K562 (cell line): Measurements from ENCODE around the gene KDM4C. TPM values are rescaled to one million over a fixed set of nuclear protein-coding genes. Genes with fewer than 3 reads are reported as not detected.

Experiments used
- ATAC-seq: fragments of 200-7000 bp; cut with Tn5 transposase; 3 replicates; pipeline ENCODE4 v1.9.1; 2020; ENCODE audit warnings: moderate library complexity
- BruUV-seq: library from RNA; stranded (reverse); fragments of 400-500 nt; replicated peaks from 2 replicates; lab custom pipeline; 2021; lab: Mats Ljungman, UMichigan
- CTCF ChIA-PET: fragments of 300-600 bp; formaldehyde crosslinking; extraction: SDS; loops from one replicate; lab custom pipeline; 2021; ENCODE audit warnings: low intra/inter-chr PET ratio; lab: Yijun Ruan, JAX
- POLR2A ChIA-PET: fragments of 300-600, 350-650 bp; sonication (Branson Sonifier 250); formaldehyde crosslinking; extraction: SDS; loops from one replicate; lab custom pipeline; 2021; ENCODE audit warnings: antibody characterized with exemption, inconsistent platforms; lab: Yijun Ruan, JAX
- DNase-seq, 4 experiments: peaks; one replicate each; pipeline versions ENCODE4 v3.0.0 to v3.0.0-alpha.2; 2011 to 2018; ENCODE audit warnings: low spot score in 3 of 4, mixed read lengths in 3 of 4; ENCODE audit errors: extremely low read depth in 1 of 4
- FAIRE-seq: peaks from 2 replicates; lab custom pipeline; 2011; peaks lifted over from hg19 to GRCh38; lab: Jason Lieb, UNC
- H2AFZ ChIP-seq: 2 replicates; pipeline ENCODE4 v1.6.0; 2011; ENCODE audit warnings: low read depth, low read length, control low read depth, inconsistent platforms
- H3K27ac ChIP-seq: fragments of 200-600 bp; 3 replicates; pipeline ENCODE4 v1.8.0; 2011; ENCODE audit warnings: low read depth, mild to moderate bottlenecking, control low read depth, inconsistent platforms, low read length, moderate library complexity, mixed read lengths; ENCODE audit errors: extremely low read depth
- H3K27me3 ChIP-seq, 2 experiments: fragments of 300-600 bp in 1 of 2; 2 replicates in 1 of 2; 3 replicates in 1 of 2; pipeline versions ENCODE4 v1.6.0 to v1.8.0; 2011; ENCODE audit warnings: inconsistent platforms in 2 of 2, low read length in 2 of 2, mild to moderate bottlenecking in 1 of 2, mixed read lengths in 1 of 2, moderate library complexity in 1 of 2; ENCODE audit not compliant: control insufficient read depth in 2 of 2, insufficient read depth in 2 of 2
- H3K36me3 ChIP-seq: fragments of 300-600 bp; 3 replicates; pipeline ENCODE4 v1.8.0; 2011; ENCODE audit warnings: mild to moderate bottlenecking, low read length, inconsistent platforms; ENCODE audit not compliant: control insufficient read depth, insufficient read depth
- H3K4me1 ChIP-seq, 2 experiments: fragments of 200-600 bp in 1 of 2; replicated peaks in 1 of 2; 2 replicates in 1 of 2; 3 replicates in 1 of 2; pipeline versions ENCODE4 v1.5.1 to v1.8.0; 2011; ENCODE audit warnings: inconsistent platforms in 2 of 2, low read length in 2 of 2, mild to moderate bottlenecking in 1 of 2, mixed read lengths in 1 of 2, moderate library complexity in 1 of 2; ENCODE audit not compliant: control insufficient read depth in 2 of 2, insufficient read depth in 2 of 2
- H3K4me2 ChIP-seq: 2 replicates; pipeline ENCODE4 v1.6.1; 2011; ENCODE audit warnings: low read length, control low read depth, inconsistent platforms, mixed read lengths; ENCODE audit not compliant: insufficient read depth
- H3K4me3 ChIP-seq: fragments of 200-600 bp; sonication (generic), shearing (Covaris generic); 2 replicates; pipeline ENCODE4 v1.5.1; 2016; ENCODE audit warnings: control low read depth, inconsistent platforms
- H3K79me2 ChIP-seq: fragments of 200-600 bp; 3 replicates; pipeline ENCODE4 v1.8.0; 2011; ENCODE audit warnings: low read length, inconsistent platforms; ENCODE audit not compliant: control insufficient read depth, insufficient read depth
- H3K9ac ChIP-seq, 2 experiments: 2 replicates each; pipeline versions ENCODE4 v1.6.0 to v1.6.1; 2011; ENCODE audit warnings: low read depth in 2 of 2, low read length in 2 of 2, control low read depth in 1 of 2, inconsistent platforms in 1 of 2, mild to moderate bottlenecking in 1 of 2, mixed read lengths in 1 of 2; ENCODE audit not compliant: insufficient read depth in 1 of 2
- H3K9me1 ChIP-seq: one replicate; pipeline ENCODE4 v1.6.0; 2011; ENCODE audit warnings: inconsistent platforms, mild to moderate bottlenecking, low read length, moderate library complexity; ENCODE audit not compliant: control insufficient read depth, insufficient read depth
- H3K9me3 ChIP-seq: replicated peaks from 2 replicates; pipeline ENCODE4 v1.5.1; 2011; ENCODE audit warnings: low read depth, low read length, inconsistent platforms; ENCODE audit not compliant: control insufficient read depth, insufficient read depth
- H4K20me1 ChIP-seq: replicated peaks from 2 replicates; pipeline ENCODE4 v1.6.1; 2011; ENCODE audit warnings: low read length, inconsistent platforms, mixed read lengths; ENCODE audit not compliant: control insufficient read depth, insufficient read depth
- ATF3 ChIP-seq, 2 experiments: fragments of 450-650 bp in 1 of 2; sonication (generic) in 1 of 2; formaldehyde crosslinking in 1 of 2; IDR thresholded peaks in 1 of 2; conservative IDR thresholded peaks in 1 of 2; 2 replicates each; pipeline versions ENCODE4 v1.6.1 to v1.8.1; 2016 to 2023; ENCODE audit warnings: mild to moderate bottlenecking in 2 of 2, moderate library complexity in 2 of 2, inconsistent platforms in 1 of 2, missing genetic modification reagents in 1 of 2
- CHD2 ChIP-seq: IDR thresholded peaks from 2 replicates; pipeline ENCODE4 v1.6.1; 2011; ENCODE audit warnings: low read depth, low read length
- GTF2E2 ChIP-seq: fragments of 200-800 bp; sonication (Bioruptor generic); IDR thresholded peaks from 2 replicates; pipeline ENCODE4 v1.6.1; 2016; ENCODE audit warnings: missing genetic modification characterization, missing compliant biosample characterization
- KHSRP ChIP-seq: fragments of 450-650 bp; IDR thresholded peaks from 2 replicates; pipeline ENCODE4 v1.6.1; 2017
- RBM25 ChIP-seq: fragments of 200-400 bp; formaldehyde crosslinking; IDR thresholded peaks from 2 replicates; pipeline ENCODE4 v1.6.1; 2018; ENCODE audit warnings: low read length, low read depth, moderate library complexity; ENCODE audit not compliant: severe bottlenecking
- SP1 ChIP-seq: sonication (generic); formaldehyde crosslinking; IDR thresholded peaks from 2 replicates; pipeline ENCODE4 v1.8.1; 2022; ENCODE audit warnings: mild to moderate bottlenecking, missing genetic modification reagents
- TCFL5 ChIP-seq: fragments of 250-450 bp; sonication (Bioruptor Pico); conservative IDR thresholded peaks from 2 replicates; pipeline ENCODE4 v1.6.1; 2021; ENCODE audit warnings: mild to moderate bottlenecking, moderate library complexity, matching md5 sums
- ZNF124 ChIP-seq: sonication (generic); formaldehyde crosslinking; IDR thresholded peaks from 2 replicates; pipeline ENCODE4 v1.8.1; 2022; ENCODE audit warnings: missing genetic modification reagents
- ZNF232 ChIP-seq: sonication (generic); formaldehyde crosslinking; IDR thresholded peaks from 2 replicates; pipeline ENCODE4 v1.8.0; 2022; ENCODE audit warnings: mild to moderate bottlenecking, missing genetic modification reagents
- ZNF324 ChIP-seq: fragments of 250-450 bp; sonication (Bioruptor Pico); IDR thresholded peaks from 2 replicates; pipeline ENCODE4 v1.4.0; 2020; ENCODE audit warnings: mild to moderate bottlenecking
- ZNF384 ChIP-seq: IDR thresholded peaks from 2 replicates; pipeline ENCODE4 v1.6.1; 2012; ENCODE audit warnings: low read depth, low read length, improper control_type of control experiment
- ZNF639 ChIP-seq, 2 experiments: fragments of 200-800 bp in 1 of 2; sonication (Bioruptor generic) in 1 of 2; sonication (generic) in 1 of 2; formaldehyde crosslinking in 1 of 2; IDR thresholded peaks in 1 of 2; conservative IDR thresholded peaks in 1 of 2; 2 replicates each; pipeline versions ENCODE4 v1.5.0 to v1.6.1; 2016 to 2020; ENCODE audit warnings: missing compliant biosample characterization in 1 of 2, missing genetic modification characterization in 1 of 2, missing genetic modification reagents in 1 of 2
- ZNF707 ChIP-seq: fragments of 250-450 bp; sonication (Bioruptor Pico); conservative IDR thresholded peaks from 2 replicates; pipeline ENCODE4 v1.8.0; 2022; ENCODE audit warnings: inconsistent platforms, mild to moderate bottlenecking, moderate library complexity
- ZNF76 ChIP-seq: fragments of 250-450 bp; sonication (Bioruptor Pico); IDR thresholded peaks from 2 replicates; pipeline ENCODE4 v1.4.0; 2020; ENCODE audit warnings: mild to moderate bottlenecking, moderate library complexity, borderline replicate concordance
- WGBS: fragments of 100-300 bp; shearing (Covaris generic); methylation state at CpG from one replicate; pipeline ENCODE4 v1.1.6; 2016; ENCODE audit warnings: low coverage, mixed read lengths; ENCODE audit not compliant: insufficient coverage; ENCODE audit errors: missing lambda C conversion rate; 5-methylcytosine and 5-hydroxymethylcytosine counted together
- in situ Hi-C: fragments of 300-500 bp; cut with MboI; formaldehyde crosslinking; loops from 4 replicates; pipeline ENCODE4 v1.15.0; 2018; ENCODE audit warnings: inconsistent platforms, mixed read lengths
- intact Hi-C: fragments of 100-400 bp; cut with micrococcal nuclease; formaldehyde crosslinking; loops from 2 replicates; pipeline ENCODE4 v1.14.2; 2022
- polyA plus RNA-seq, 8 experiments: library from polyadenylated mRNA; depleted of rRNA in 4 of 8; stranded (reverse) in 5 of 8; unstranded in 3 of 8; fragments of >200 nt; fragmentation: Nextera tagmentation in 2 of 8; fragmentation: Illumina TruSeq in 1 of 8; extraction: Ambion mirVana in 2 of 8; extraction: Trizol in 1 of 8; gene quantifications; 2 replicates each; pipeline versions ENCODE4 v1.2.1 to v1.2.3, GENCODE V29; 2011 to 2014; ENCODE audit warnings: inconsistent platforms in 1 of 8, missing spikeins in 1 of 8
- total RNA-seq, 7 experiments: library from RNA; depleted of rRNA in 6 of 7; stranded (reverse); fragments of >200 nt in 6 of 7; fragmentation: Illumina TruSeq in 2 of 7; extraction: Trizol in 2 of 7; gene quantifications; 2 replicates each; pipeline versions ENCODE4 v1.2.1 to v1.2.3, GENCODE V29; 2011 to 2021; ENCODE audit warnings: low replicate concordance in 1 of 7
- TF ChIP-seq, protein P1 (sequence below): fragments of 150-350 bp; IDR thresholded peaks from 2 replicates; pipeline ENCODE4 v1.6.1; 2014; ENCODE audit warnings: low read depth, mild to moderate bottlenecking, low read length, borderline replicate concordance
- TF ChIP-seq, protein P2 (sequence below): fragments of 250-450 bp; sonication (Bioruptor Pico); IDR thresholded peaks from 2 replicates; pipeline ENCODE4 v1.5.0; 2021

Gene KDM4C
- total and polyA plus RNA-seq, 9 of the 15 experiments (the other 6 are each of a cell fraction or from before 2014, with no cell fraction given), result 5.4 to 17.0 (median 12.6) TPM

DNA sequence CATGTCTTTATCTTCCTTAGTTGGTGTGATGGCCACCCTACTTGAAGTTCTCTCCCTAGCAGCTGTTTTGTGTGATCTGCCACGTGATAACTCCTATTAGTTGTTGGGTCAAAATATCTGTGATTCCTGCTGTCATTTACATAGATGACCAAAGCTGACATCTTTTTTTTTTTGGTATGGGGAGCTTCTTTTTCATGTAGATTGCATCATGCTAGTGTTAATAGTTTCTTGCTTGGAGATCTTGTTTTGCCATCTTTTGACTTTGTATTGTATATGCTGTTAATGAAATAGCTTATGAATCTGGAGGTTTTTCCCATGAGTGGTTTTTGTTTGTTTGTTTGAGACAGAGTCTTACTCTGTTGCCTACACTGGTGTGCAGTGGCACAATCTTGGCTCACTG is 243.8 kb downstream of the KDM4C start:
- no peaks in the 10 kb centered on the region for H3K4me1 ChIP-seq
- no peaks in the 10 kb centered on the region for H3K79me2 ChIP-seq
- H4K20me1 ChIP-seq, result no peaks in the 10 kb centered on the region
- intact Hi-C loops (no loop called here), in situ Hi-C loops (no loop called here)
- H3K9me1 ChIP-seq, result no peaks in the 10 kb centered on the region
- no peak overlapping the region for H3K4me3 ChIP-seq
- H3K4me2 ChIP-seq, result no peak overlapping the region
- no peak overlapping the region for H3K9ac ChIP-seq
- no TSS peak for BruUV-seq
- DNase-seq (no peak), ATAC-seq (no peak), FAIRE-seq (no peak)
- no peak overlapping the region for H2AFZ ChIP-seq
- ChIA-PET CTCF (no interaction called here), POLR2A (interaction anchor here (0.7 kb wide), 1 partner anchor 20 kb away, joined by 4 read pairs; no protein-coding TSS in a partner anchor)
- no peak overlapping the region for H3K27ac ChIP-seq
- no peaks in the 10 kb centered on the region for H3K36me3 ChIP-seq
- no peaks in the 10 kb centered on the region for H3K27me3 ChIP-seq
- H3K9me3 ChIP-seq, result no peaks in the 10 kb centered on the region
- WGBS, result 20% methylated on average over 1 of the region's 1 CpG
- TF ChIP-seq RBM25, result no peak
- TF ChIP-seq ZNF707 (CRISPR knock-in tag), result no peak
- TF ChIP-seq, protein P1, sequence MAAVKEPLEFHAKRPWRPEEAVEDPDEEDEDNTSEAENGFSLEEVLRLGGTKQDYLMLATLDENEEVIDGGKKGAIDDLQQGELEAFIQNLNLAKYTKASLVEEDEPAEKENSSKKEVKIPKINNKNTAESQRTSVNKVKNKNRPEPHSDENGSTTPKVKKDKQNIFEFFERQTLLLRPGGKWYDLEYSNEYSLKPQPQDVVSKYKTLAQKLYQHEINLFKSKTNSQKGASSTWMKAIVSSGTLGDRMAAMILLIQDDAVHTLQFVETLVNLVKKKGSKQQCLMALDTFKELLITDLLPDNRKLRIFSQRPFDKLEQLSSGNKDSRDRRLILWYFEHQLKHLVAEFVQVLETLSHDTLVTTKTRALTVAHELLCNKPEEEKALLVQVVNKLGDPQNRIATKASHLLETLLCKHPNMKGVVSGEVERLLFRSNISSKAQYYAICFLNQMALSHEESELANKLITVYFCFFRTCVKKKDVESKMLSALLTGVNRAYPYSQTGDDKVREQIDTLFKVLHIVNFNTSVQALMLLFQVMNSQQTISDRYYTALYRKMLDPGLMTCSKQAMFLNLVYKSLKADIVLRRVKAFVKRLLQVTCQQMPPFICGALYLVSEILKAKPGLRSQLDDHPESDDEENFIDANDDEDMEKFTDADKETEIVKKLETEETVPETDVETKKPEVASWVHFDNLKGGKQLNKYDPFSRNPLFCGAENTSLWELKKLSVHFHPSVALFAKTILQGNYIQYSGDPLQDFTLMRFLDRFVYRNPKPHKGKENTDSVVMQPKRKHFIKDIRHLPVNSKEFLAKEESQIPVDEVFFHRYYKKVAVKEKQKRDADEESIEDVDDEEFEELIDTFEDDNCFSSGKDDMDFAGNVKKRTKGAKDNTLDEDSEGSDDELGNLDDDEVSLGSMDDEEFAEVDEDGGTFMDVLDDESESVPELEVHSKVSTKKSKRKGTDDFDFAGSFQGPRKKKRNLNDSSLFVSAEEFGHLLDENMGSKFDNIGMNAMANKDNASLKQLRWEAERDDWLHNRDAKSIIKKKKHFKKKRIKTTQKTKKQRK, result no peak
- TF ChIP-seq KHSRP, result no peak
- no peak for TF ChIP-seq ZNF639 (CRISPR knock-in tag; conservative IDR thresholded peaks at IDR 0.05 in 1 of 2, IDR thresholded peaks at IDR 0.05 in 1 of 2)
- peak; percentile 16; the same call in 1 of the 2 replicates for TF ChIP-seq ZNF384
- no peak for TF ChIP-seq CHD2
- TF ChIP-seq ZNF124, result no peak
- TF ChIP-seq SP1, result no peak
- TF ChIP-seq GTF2E2 (tag), result no peak
- TF ChIP-seq, protein P2, sequence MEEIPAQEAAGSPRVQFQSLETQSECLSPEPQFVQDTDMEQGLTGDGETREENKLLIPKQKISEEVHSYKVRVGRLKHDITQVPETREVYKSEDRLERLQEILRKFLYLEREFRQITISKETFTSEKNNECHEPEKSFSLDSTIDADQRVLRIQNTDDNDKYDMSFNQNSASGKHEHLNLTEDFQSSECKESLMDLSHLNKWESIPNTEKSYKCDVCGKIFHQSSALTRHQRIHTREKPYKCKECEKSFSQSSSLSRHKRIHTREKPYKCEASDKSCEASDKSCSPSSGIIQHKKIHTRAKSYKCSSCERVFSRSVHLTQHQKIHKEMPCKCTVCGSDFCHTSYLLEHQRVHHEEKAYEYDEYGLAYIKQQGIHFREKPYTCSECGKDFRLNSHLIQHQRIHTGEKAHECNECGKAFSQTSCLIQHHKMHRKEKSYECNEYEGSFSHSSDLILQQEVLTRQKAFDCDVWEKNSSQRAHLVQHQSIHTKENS (CRISPR knock-in tag), result no peak
- peak; percentile 61 for TF ChIP-seq ATF3 (IDR thresholded peaks at IDR 0.05)
- TF ChIP-seq ATF3 (CRISPR knock-in tag; conservative IDR thresholded peaks at IDR 0.05), result no peak
- no peak for TF ChIP-seq TCFL5 (CRISPR knock-in tag)
- no peak for TF ChIP-seq ZNF232 (CRISPR knock-in tag)
- no peak for TF ChIP-seq ZNF76 (CRISPR knock-in tag)
- TF ChIP-seq ZNF324 (CRISPR knock-in tag), result no peak
